Mammary epithelial cell (primary cell): ENCODE data around the gene NRG3.

Experiments used
- EZH2 ChIP-seq: IDR thresholded peaks from 2 replicates; pipeline ENCODE4 v1.6.1; 2012; ENCODE audit warnings: low read length, inconsistent platforms, borderline replicate concordance
- TF ChIP-seq, protein P1 (sequence below), 2 donors: IDR thresholded peaks in 1 of 2; conservative IDR thresholded peaks in 1 of 2; 2 replicates each; pipeline ENCODE4 v1.5.1; 2011 to 2012; ENCODE audit warnings: inconsistent platforms in 2 of 2, low read length in 2 of 2, mild to moderate bottlenecking in 2 of 2, control low read depth in 1 of 2, low read depth in 1 of 2; ENCODE audit not compliant: insufficient read depth in 1 of 2; ENCODE audit errors: extremely low read depth in 1 of 2

DNA sequence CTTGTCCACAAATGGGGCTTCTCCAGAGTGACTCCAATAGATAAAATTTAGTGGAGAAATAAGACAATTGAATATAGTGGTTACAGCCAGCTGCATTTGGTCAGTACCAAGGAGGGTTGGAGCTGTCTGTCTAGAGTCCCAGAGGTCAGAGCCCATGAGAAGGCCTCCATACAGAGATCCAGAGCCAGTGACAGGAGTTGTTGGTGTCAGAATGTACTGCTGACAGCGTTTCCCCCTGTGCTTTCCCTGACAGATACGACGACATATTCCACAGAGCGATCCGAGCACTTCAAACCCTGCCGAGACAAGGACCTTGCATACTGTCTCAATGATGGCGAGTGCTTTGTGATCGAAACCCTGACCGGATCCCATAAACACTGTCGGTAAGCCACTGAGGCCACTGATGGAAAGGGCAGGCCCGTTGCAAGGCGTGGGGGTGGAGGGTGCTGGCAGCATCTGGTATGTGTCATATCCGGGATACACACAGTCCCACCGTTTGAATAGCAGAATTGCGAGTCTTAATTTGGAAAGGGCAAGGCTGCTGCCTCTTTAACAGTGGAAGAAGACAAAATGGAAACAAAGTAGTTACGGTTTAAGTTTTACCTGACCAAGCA, 483.6 kb downstream of the NRG3 start:
- TF ChIP-seq, protein P1, sequence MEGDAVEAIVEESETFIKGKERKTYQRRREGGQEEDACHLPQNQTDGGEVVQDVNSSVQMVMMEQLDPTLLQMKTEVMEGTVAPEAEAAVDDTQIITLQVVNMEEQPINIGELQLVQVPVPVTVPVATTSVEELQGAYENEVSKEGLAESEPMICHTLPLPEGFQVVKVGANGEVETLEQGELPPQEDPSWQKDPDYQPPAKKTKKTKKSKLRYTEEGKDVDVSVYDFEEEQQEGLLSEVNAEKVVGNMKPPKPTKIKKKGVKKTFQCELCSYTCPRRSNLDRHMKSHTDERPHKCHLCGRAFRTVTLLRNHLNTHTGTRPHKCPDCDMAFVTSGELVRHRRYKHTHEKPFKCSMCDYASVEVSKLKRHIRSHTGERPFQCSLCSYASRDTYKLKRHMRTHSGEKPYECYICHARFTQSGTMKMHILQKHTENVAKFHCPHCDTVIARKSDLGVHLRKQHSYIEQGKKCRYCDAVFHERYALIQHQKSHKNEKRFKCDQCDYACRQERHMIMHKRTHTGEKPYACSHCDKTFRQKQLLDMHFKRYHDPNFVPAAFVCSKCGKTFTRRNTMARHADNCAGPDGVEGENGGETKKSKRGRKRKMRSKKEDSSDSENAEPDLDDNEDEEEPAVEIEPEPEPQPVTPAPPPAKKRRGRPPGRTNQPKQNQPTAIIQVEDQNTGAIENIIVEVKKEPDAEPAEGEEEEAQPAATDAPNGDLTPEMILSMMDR (conservative IDR thresholded peaks at IDR 0.05 in 1 of 2, IDR thresholded peaks at IDR 0.05 in 1 of 2; ENCODE audit: extremely low read depth in 1 of 2, insufficient read depth in 1 of 2, low read depth in 1 of 2, low read length in 2 of 2): no peak
- TF ChIP-seq EZH2: no peak
